MCF 10A (cell line): ENCODE measurements around the gene GLP2R. TPM values are rescaled to one million over a fixed set of nuclear protein-coding genes. Genes with fewer than 3 reads are reported as not detected.

ENCODE experiments used
- BruUV-seq: library from RNA; stranded (reverse); fragments of 400-500 nt; replicated peaks from 2 replicates; lab custom pipeline; 2021; lab: Mats Ljungman, UMichigan
- CTCF ChIA-PET: fragments of 300-600 bp; sonication (Branson Sonifier 250); formaldehyde crosslinking; extraction: SDS; loops from one replicate; lab custom pipeline; 2021; ENCODE audit warnings: antibody characterized with exemption, inconsistent platforms; lab: Yijun Ruan, JAX
- POLR2A ChIA-PET: fragments of 300-600, 350-650 bp; sonication (Branson Sonifier 250); formaldehyde crosslinking; extraction: SDS; loops from one replicate; lab custom pipeline; 2020; ENCODE audit warnings: antibody characterized with exemption, inconsistent platforms; lab: Yijun Ruan, JAX
- DNase-seq: peaks from one replicate; pipeline ENCODE4 v3.0.0-alpha.2; 2018; ENCODE audit not compliant: unreplicated experiment
- H3K27ac Mint-ChIP-seq: one replicate; pipeline ENCODE4 v1.8.0; 2022; ENCODE audit warnings: mild to moderate bottlenecking, low read depth, mixed read lengths; ENCODE audit not compliant: unreplicated experiment
- H3K27me3 Mint-ChIP-seq: one replicate; pipeline ENCODE4 v1.8.0; 2022; ENCODE audit warnings: mixed read lengths; ENCODE audit not compliant: insufficient read depth, unreplicated experiment
- H3K36me3 Mint-ChIP-seq: one replicate; pipeline ENCODE4 v1.8.0; 2022; ENCODE audit warnings: mild to moderate bottlenecking, moderate library complexity, mixed read lengths; ENCODE audit not compliant: insufficient read depth, unreplicated experiment
- H3K4me1 Mint-ChIP-seq: one replicate; pipeline ENCODE4 v1.8.0; 2022; ENCODE audit warnings: mixed read lengths; ENCODE audit not compliant: insufficient read depth, unreplicated experiment
- H3K4me3 Mint-ChIP-seq: one replicate; pipeline ENCODE4 v1.8.0; 2022; ENCODE audit warnings: mild to moderate bottlenecking, moderate library complexity, mixed read lengths; ENCODE audit not compliant: unreplicated experiment
- H3K9me3 Mint-ChIP-seq: one replicate; pipeline ENCODE4 v1.8.0; 2022; ENCODE audit warnings: mixed read lengths; ENCODE audit not compliant: unreplicated experiment
- intact Hi-C: fragments of 100-400 bp; cut with micrococcal nuclease; formaldehyde crosslinking; loops from 2 replicates; pipeline ENCODE4 v1.14.1; 2022
- total RNA-seq: library from RNA; stranded (reverse); gene quantifications from 2 replicates; pipeline ENCODE4 v1.2.3, GENCODE V29; 2022
- TF ChIP-seq, protein P1 (sequence below): fragments of 200-600 bp; IDR thresholded peaks from one replicate; pipeline ENCODE4 v1.8.0; 2022; ENCODE audit warnings: antibody characterized with exemption, mild to moderate bottlenecking; ENCODE audit not compliant: unreplicated experiment

Gene GLP2R
- total RNA-seq, 1 experiment from 2014 or later, result 0.09 TPM

DNA sequence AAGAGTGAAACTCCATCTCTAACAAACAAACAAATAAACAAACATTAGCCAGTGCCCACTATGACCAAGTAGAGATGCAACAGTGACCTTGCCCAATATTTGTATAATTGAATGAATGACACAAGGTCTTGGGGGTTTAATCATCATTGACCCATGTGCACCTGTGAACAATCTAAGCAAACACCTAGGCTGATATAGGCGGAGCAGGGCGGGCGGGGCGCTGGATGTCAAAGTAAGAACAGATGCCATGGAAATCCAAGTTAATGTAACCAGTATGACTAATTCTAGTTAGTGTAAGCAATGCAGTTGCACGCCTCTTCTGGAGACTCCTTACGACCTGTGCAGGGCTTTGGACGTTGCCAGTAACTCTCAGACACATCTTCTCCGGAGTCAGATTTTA is 61.8 kb downstream of the GLP2R start:
- peak; percentile 27 for DNase-seq
- H3K4me3 Mint-ChIP-seq, result no peak overlapping the region
- TF ChIP-seq, protein P1, sequence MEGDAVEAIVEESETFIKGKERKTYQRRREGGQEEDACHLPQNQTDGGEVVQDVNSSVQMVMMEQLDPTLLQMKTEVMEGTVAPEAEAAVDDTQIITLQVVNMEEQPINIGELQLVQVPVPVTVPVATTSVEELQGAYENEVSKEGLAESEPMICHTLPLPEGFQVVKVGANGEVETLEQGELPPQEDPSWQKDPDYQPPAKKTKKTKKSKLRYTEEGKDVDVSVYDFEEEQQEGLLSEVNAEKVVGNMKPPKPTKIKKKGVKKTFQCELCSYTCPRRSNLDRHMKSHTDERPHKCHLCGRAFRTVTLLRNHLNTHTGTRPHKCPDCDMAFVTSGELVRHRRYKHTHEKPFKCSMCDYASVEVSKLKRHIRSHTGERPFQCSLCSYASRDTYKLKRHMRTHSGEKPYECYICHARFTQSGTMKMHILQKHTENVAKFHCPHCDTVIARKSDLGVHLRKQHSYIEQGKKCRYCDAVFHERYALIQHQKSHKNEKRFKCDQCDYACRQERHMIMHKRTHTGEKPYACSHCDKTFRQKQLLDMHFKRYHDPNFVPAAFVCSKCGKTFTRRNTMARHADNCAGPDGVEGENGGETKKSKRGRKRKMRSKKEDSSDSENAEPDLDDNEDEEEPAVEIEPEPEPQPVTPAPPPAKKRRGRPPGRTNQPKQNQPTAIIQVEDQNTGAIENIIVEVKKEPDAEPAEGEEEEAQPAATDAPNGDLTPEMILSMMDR, result no peak
- H3K9me3 Mint-ChIP-seq, result peaks cover 10% of the 10 kb centered on the region
- no TSS peak for BruUV-seq
- ChIA-PET CTCF (no interaction called here), POLR2A (no interaction called here)
- intact Hi-C loops, result no loop called here
- peaks cover 5% of the 10 kb centered on the region for H3K4me1 Mint-ChIP-seq
- H3K27ac Mint-ChIP-seq, result no peak overlapping the region
- no peaks in the 10 kb centered on the region for H3K27me3 Mint-ChIP-seq
- H3K36me3 Mint-ChIP-seq, result peaks cover 6% of the 10 kb centered on the region

DNA sequence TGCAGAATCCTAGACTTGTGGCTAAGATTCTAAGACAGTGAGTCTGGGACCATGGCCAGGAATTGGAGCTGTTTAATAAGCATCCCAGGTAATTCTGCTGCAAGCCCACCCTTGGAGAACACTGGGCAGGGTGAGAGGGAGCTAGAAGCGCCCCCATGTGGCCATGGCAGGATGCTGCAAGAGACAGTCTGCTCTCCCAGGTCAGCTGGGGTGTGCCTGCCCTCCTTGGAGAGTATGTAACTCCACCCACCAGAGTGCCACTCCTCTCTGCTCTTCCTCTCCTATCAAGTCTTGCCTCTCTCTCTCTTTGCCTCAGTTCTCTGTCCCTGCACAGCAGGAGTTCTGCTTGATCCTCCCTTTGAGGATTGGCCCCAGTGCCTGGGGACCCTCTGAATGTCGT is 64.4 kb downstream of the GLP2R start:
- TF ChIP-seq, protein P1, result peak; percentile 37
- peak; percentile 63 for DNase-seq
- Mint-ChIP-seq H3K27me3 (no peaks in the 10 kb centered on the region), H3K36me3 (peaks cover 6% of the 10 kb centered on the region), H3K27ac (no peak overlapping the region), H3K4me1 (peaks cover 10% of the 10 kb centered on the region), H3K4me3 (no peak overlapping the region), H3K9me3 (peaks cover 6% of the 10 kb centered on the region)
- POLR2A ChIA-PET, result no interaction called here
- BruUV-seq, result no TSS peak
- CTCF ChIA-PET, result interaction anchor here (0.6 to 2.4 kb wide), 5 partner anchors 12 to 1819 kb away, joined by 3 to 5 read pairs (median 4); no protein-coding TSS in a partner anchor
- intact Hi-C loops, result no loop called here

DNA sequence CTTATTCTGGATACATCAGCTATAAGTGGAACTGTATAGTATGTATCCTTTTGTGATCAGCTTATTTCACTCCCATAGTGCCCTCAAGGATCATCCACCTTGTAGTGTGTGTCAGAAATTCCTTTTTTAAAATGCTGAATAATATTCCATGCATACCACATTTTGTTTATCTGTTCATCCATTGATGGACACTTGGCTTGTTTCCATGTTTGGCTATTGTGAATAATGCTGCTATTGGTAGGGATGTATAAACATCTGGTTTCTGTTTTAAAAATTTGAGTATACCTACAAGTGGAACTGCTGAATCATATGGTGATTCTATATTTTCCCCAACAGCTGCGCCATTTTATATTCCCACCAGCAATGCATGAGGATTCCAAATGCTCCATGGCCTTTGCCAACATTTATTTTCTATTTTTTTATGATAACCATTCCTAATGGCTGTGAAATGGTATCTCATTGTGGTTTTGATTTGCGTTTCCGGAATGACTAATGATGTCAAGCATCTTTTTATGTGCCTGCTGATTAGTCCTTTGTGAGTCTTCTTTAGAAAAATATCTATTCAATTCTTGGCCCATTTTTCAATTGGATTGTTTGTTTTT is 67.8 kb downstream of the GLP2R start:
- peak; percentile 16 for DNase-seq
- TF ChIP-seq, protein P1, result no peak
- Mint-ChIP-seq H3K4me1 (peaks cover 10% of the 10 kb centered on the region), H3K27me3 (no peaks in the 10 kb centered on the region), H3K9me3 (peaks cover 12% of the 10 kb centered on the region), H3K27ac (no peak overlapping the region), H3K36me3 (peaks cover 6% of the 10 kb centered on the region), H3K4me3 (no peak overlapping the region)
- ChIA-PET CTCF (interaction anchor here (0.5 kb wide), 1 partner anchor 38 kb away, joined by 3 read pairs; no protein-coding TSS in a partner anchor), POLR2A (no interaction called here)
- no TSS peak for BruUV-seq
- intact Hi-C loops, result no loop called here

DNA sequence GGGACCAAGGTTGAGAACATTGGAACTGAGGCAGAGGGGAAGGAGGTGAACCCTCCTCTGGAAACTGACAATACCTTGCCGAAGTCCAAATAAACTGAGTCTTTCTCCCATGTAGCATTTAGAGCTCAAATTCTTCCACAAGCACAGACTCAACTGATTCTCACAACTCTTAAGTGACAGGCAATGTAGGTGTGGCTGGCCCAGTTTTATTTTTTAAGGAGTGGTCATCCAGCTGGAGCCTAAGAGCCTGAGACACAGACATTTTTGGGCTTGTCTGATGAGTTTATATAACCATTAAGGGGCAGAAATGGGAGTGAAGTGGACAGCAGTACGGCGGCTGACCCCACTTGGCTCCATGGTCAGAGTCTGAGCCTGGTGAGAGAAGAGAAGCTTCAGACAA is 68.5 kb downstream of the GLP2R start:
- H3K27me3 Mint-ChIP-seq, result no peaks in the 10 kb centered on the region
- CTCF ChIA-PET, result no interaction called here
- DNase-seq, result no peak

More for the DNA sequence above, 68.5 kb downstream of the GLP2R start:
- Mint-ChIP-seq H3K4me3 (no peak overlapping the region), H3K36me3 (no peaks in the 10 kb centered on the region), H3K4me1 (peaks cover 10% of the 10 kb centered on the region), H3K9me3 (peaks cover 12% of the 10 kb centered on the region), H3K27ac (no peak overlapping the region)
- BruUV-seq, result no TSS peak
- intact Hi-C loops, result no loop called here
- TF ChIP-seq, protein P1, result no peak
- POLR2A ChIA-PET, result no interaction called here
